CD4-positive, alpha-beta T cell (primary cell): ENCODE data around the gene GPN2. TPM values are rescaled to one million over a fixed set of nuclear protein-coding genes. Genes with fewer than 3 reads are reported as not detected.

ENCODE experiments used
- ATAC-seq: fragments of 200-7000 bp; cut with Tn5 transposase; one replicate; pipeline ENCODE4 v1.10.0; 2022; ENCODE audit warnings: mild to moderate bottlenecking; ENCODE audit not compliant: poor library complexity
- CTCF ChIA-PET: fragments of 350-600 bp; sonication (Branson Sonifier 250); formaldehyde crosslinking; loops from one replicate; lab custom pipeline; 2021; ENCODE audit warnings: antibody characterized with exemption, inconsistent platforms; lab: Charles Lee
- POLR2A ChIA-PET: fragments of 350-600 bp; sonication (Branson Sonifier 250); formaldehyde crosslinking; loops from one replicate; lab custom pipeline; 2021; ENCODE audit warnings: antibody characterized with exemption, inconsistent platforms; lab: Charles Lee
- DNase-seq, 14 experiments: peaks; one replicate each; pipeline ENCODE4 v3.0.0-alpha.2; 2013 to 2020; ENCODE audit warnings: mixed read lengths in 2 of 14
- H3K27ac ChIP-seq, 2 donors: one replicate each; pipeline versions ENCODE4 v1.5.1 to v1.7.0; 2013; ENCODE audit warnings: low read length in 2 of 2, low read depth in 1 of 2, mild to moderate bottlenecking in 1 of 2
- H3K27me3 ChIP-seq, 2 experiments: 1 replicate in 1 of 2; 2 replicates in 1 of 2; pipeline versions ENCODE4 v1.6.1 to v1.7.0; 2013; ENCODE audit warnings: low read length in 2 of 2, control low read depth in 1 of 2, mild to moderate bottlenecking in 1 of 2, moderate library complexity in 1 of 2; ENCODE audit not compliant: insufficient read depth in 2 of 2, control insufficient read depth in 1 of 2
- H3K36me3 ChIP-seq: one replicate; pipeline ENCODE4 v1.6.1; 2013; ENCODE audit warnings: low read length, control low read depth; ENCODE audit not compliant: insufficient read depth
- H3K4me1 ChIP-seq: one replicate; pipeline ENCODE4 v1.6.1; 2013; ENCODE audit warnings: low read length, control low read depth; ENCODE audit not compliant: insufficient read depth
- H3K4me3 ChIP-seq: one replicate; pipeline ENCODE4 v1.5.1; 2013; ENCODE audit warnings: mild to moderate bottlenecking, low read length, moderate library complexity
- H3K9me3 ChIP-seq, 2 experiments: 1 replicate in 1 of 2; 2 replicates in 1 of 2; pipeline versions ENCODE4 v1.6.1 to v1.7.0; 2013; ENCODE audit warnings: low read length in 2 of 2, mild to moderate bottlenecking in 2 of 2, control low read depth in 1 of 2, moderate library complexity in 1 of 2; ENCODE audit not compliant: control insufficient read depth in 1 of 2, insufficient read depth in 1 of 2
- H3K27ac Mint-ChIP-seq: one replicate; pipeline ENCODE4 v1.8.0; 2020; ENCODE audit warnings: mixed read lengths
- H3K27me3 Mint-ChIP-seq: one replicate; pipeline ENCODE4 v1.8.0; 2021; ENCODE audit warnings: mixed read lengths
- H3K36me3 Mint-ChIP-seq: one replicate; pipeline ENCODE4 v1.8.0; 2021; ENCODE audit warnings: low read depth, mixed read lengths
- H3K4me1 Mint-ChIP-seq: one replicate; pipeline ENCODE4 v1.8.0; 2021; ENCODE audit warnings: low read depth, mixed read lengths
- H3K4me3 Mint-ChIP-seq: one replicate; pipeline ENCODE4 v1.8.0; 2020; ENCODE audit warnings: mild to moderate bottlenecking, mixed read lengths
- H3K9me3 Mint-ChIP-seq: one replicate; pipeline ENCODE4 v1.8.0; 2020; ENCODE audit warnings: mixed read lengths
- intact Hi-C, 2 experiments: fragments of 100-400 bp; cut with DNase I in 1 of 2; cut with micrococcal nuclease in 1 of 2; formaldehyde crosslinking; loops; one replicate each; pipeline versions ENCODE4 v1.15.1 to v1.9.0; 2023 to 2025; cut with DNase I, micrococcal nuclease
- total RNA-seq, 174 experiments: library from RNA in 2 of 174; stranded (reverse) in 2 of 174; gene quantifications; one replicate each; pipeline ENCODE4 v1.2.3 and lab custom pipeline; 2021 to 2026
- TF ChIP-seq, protein P1 (sequence below): fragments of 200-600 bp; IDR thresholded peaks from one replicate; pipeline ENCODE4 v1.8.0; 2022; ENCODE audit warnings: antibody characterized with exemption, mild to moderate bottlenecking

The GPN2 gene
- total RNA-seq, 2 experiments from 2014 or later: 42.0 to 44.4 TPM

- Mint-ChIP-seq H3K9me3 (no peaks in the 10 kb centered on the region), H3K27me3 (no peaks in the 10 kb centered on the region), H3K4me1 (peaks cover 78% of the 10 kb centered on the region), H3K4me3 (peak overlapping the region; percentile 86), H3K36me3 (peaks cover 67% of the 10 kb centered on the region), H3K27ac (peak overlapping the region; percentile 100)
- no peak overlapping the region for H3K4me3 ChIP-seq
- ChIA-PET POLR2A (interaction anchor here (0.9 to 2.9 kb wide), 8 partner anchors 12 to 140 kb away, joined by 3 to 37 read pairs (median 4); partner anchors contain the start of gene GPN2), CTCF (interaction anchor here (0.7 to 3.3 kb wide), 8 partner anchors 12 to 230 kb away, joined by 3 to 36 read pairs (median 6); no protein-coding TSS in a partner anchor)
- DNase-seq (no peak), ATAC-seq (no peak)
- TF ChIP-seq, protein P1, sequence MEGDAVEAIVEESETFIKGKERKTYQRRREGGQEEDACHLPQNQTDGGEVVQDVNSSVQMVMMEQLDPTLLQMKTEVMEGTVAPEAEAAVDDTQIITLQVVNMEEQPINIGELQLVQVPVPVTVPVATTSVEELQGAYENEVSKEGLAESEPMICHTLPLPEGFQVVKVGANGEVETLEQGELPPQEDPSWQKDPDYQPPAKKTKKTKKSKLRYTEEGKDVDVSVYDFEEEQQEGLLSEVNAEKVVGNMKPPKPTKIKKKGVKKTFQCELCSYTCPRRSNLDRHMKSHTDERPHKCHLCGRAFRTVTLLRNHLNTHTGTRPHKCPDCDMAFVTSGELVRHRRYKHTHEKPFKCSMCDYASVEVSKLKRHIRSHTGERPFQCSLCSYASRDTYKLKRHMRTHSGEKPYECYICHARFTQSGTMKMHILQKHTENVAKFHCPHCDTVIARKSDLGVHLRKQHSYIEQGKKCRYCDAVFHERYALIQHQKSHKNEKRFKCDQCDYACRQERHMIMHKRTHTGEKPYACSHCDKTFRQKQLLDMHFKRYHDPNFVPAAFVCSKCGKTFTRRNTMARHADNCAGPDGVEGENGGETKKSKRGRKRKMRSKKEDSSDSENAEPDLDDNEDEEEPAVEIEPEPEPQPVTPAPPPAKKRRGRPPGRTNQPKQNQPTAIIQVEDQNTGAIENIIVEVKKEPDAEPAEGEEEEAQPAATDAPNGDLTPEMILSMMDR: no peak
- intact Hi-C loops: loop anchor here (2.0 to 5.0 kb wide), 2 partner anchors 22 to 35 kb away; no protein-coding TSS in a partner anchor
- H3K9me3 ChIP-seq: no peaks in the 10 kb centered on the region
- H3K36me3 ChIP-seq: peaks cover 53% of the 10 kb centered on the region
- peak overlapping the region; percentile 96 to 97 for H3K27ac ChIP-seq
- H3K27me3 ChIP-seq: no peaks in the 10 kb centered on the region
- H3K4me1 ChIP-seq: peaks cover 76% of the 10 kb centered on the region
Measured at GRCh38 chr1:26832249-26832960, 57.7 kb downstream of the GPN2 start.

GRCh38 chr1:26831546-26832248, 58.4 kb downstream of the GPN2 start:
- H3K27me3 Mint-ChIP-seq: no peaks in the 10 kb centered on the region
- Histone ChIP-seq H3K27ac (peak overlapping the region; percentile 96 to 97), H3K4me3 (no peak overlapping the region), H3K27me3 (no peaks in the 10 kb centered on the region), H3K9me3 (no peaks in the 10 kb centered on the region), H3K4me1 (peaks cover 81% of the 10 kb centered on the region), H3K36me3 (peaks cover 53% of the 10 kb centered on the region)
- ATAC-seq (no peak), DNase-seq (peak in 3 of 14 experiments; percentile 35 to 79 (median 65))
- H3K36me3 Mint-ChIP-seq: peaks cover 69% of the 10 kb centered on the region
- CTCF ChIA-PET: interaction anchor here (0.7 to 3.3 kb wide), 4 partner anchors 11 to 229 kb away, joined by 3 to 31 read pairs (median 6); no protein-coding TSS in a partner anchor
- H3K27ac Mint-ChIP-seq: peak overlapping the region; percentile 100
- peak overlapping the region; percentile 86 for H3K4me3 Mint-ChIP-seq
- TF ChIP-seq, protein P1: no peak
- intact Hi-C loops: loop anchor here (2.0 to 5.0 kb wide), 2 partner anchors 21 to 36 kb away; no protein-coding TSS in a partner anchor
- no peaks in the 10 kb centered on the region for H3K9me3 Mint-ChIP-seq
- POLR2A ChIA-PET: interaction anchor here (1.0 to 2.7 kb wide), 4 partner anchors 10 to 139 kb away, joined by 3 to 17 read pairs (median 5); no protein-coding TSS in a partner anchor
- H3K4me1 Mint-ChIP-seq: peaks cover 80% of the 10 kb centered on the region

GRCh38 chr1:26831059-26831458, 59.0 kb downstream of the GPN2 start:
- Histone ChIP-seq H3K27ac (peak overlapping the region; percentile 96 to 97), H3K27me3 (no peaks in the 10 kb centered on the region), H3K4me1 (peaks cover 83% of the 10 kb centered on the region), H3K36me3 (peaks cover 49% of the 10 kb centered on the region), H3K4me3 (no peak overlapping the region), H3K9me3 (no peaks in the 10 kb centered on the region)
- ATAC-seq (no peak), DNase-seq (no peak)
- TF ChIP-seq, protein P1: no peak
- peaks cover 67% of the 10 kb centered on the region for H3K36me3 Mint-ChIP-seq
- H3K9me3 Mint-ChIP-seq: no peaks in the 10 kb centered on the region
- intact Hi-C loops: loop anchor here in 1 of 2 experiments (5.0 kb wide), 1 partner anchor 36 kb away; no protein-coding TSS in a partner anchor
- H3K4me3 Mint-ChIP-seq: peak overlapping the region; percentile 43
- POLR2A ChIA-PET: interaction anchor here (1.0 to 1.5 kb wide), 2 partner anchors 10 to 19 kb away, joined by 3 to 7 read pairs; no protein-coding TSS in a partner anchor
- H3K4me1 Mint-ChIP-seq: peaks cover 83% of the 10 kb centered on the region
- CTCF ChIA-PET: interaction anchor here (1.0 to 3.0 kb wide), 3 partner anchors 10 to 21 kb away, joined by 4 to 12 read pairs (median 8); no protein-coding TSS in a partner anchor
- no peaks in the 10 kb centered on the region for H3K27me3 Mint-ChIP-seq
- H3K27ac Mint-ChIP-seq: peak overlapping the region; percentile 100
